Skeletal muscle satellite cell (primary cell): ENCODE data around the gene TCAIM.
A peak's percentile ranks its signal among the peaks of the same experiment; 100 is the strongest.
"Not testable (repeated sequence)": the region's sequence is repeated elsewhere in the genome, so short reads cannot be mapped to it uniquely, and the experiment has no call there.

Experiments
- H3K27me3 ChIP-seq: 2 replicates; pipeline ENCODE4 v1.7.0; 2013; ENCODE audit warnings: low read length; ENCODE audit not compliant: control insufficient read depth, insufficient read depth
- H3K36me3 ChIP-seq: 2 replicates; pipeline ENCODE4 v1.7.0; 2013; ENCODE audit warnings: mild to moderate bottlenecking, control low read depth, low read length; ENCODE audit not compliant: insufficient read depth
- H3K4me1 ChIP-seq: 2 replicates; pipeline ENCODE4 v1.7.0; 2013; ENCODE audit warnings: low read length; ENCODE audit not compliant: control insufficient read depth, insufficient read depth
- H3K4me2 ChIP-seq: 2 replicates; pipeline ENCODE4 v1.7.0; 2013; ENCODE audit warnings: mild to moderate bottlenecking, low read length
- H3K4me3 ChIP-seq: 2 replicates; pipeline ENCODE4 v1.7.0; 2013; ENCODE audit warnings: low read length
- H3K9ac ChIP-seq: 2 replicates; pipeline ENCODE4 v1.7.0; 2013; ENCODE audit warnings: mild to moderate bottlenecking, low read depth, low read length, moderate library complexity
- H3K9me3 ChIP-seq: replicated peaks from 2 replicates; pipeline ENCODE4 v1.7.0; 2013; ENCODE audit warnings: mild to moderate bottlenecking, control low read depth, low read length

TCAIM gene

GRCh38 chr3:44326019-44326418, 12.5 kb upstream of the TCAIM start:
- H3K36me3 ChIP-seq = no peaks in the 10 kb centered on the region
- H3K27me3 ChIP-seq = peaks cover 24% of the 10 kb centered on the region
- no peak overlapping the region for H3K4me2 ChIP-seq
- H3K4me1 ChIP-seq = no peaks in the 10 kb centered on the region
- no peaks in the 10 kb centered on the region for H3K9me3 ChIP-seq
- H3K9ac ChIP-seq = no peak overlapping the region
- no peak overlapping the region for H3K4me3 ChIP-seq

DNA sequence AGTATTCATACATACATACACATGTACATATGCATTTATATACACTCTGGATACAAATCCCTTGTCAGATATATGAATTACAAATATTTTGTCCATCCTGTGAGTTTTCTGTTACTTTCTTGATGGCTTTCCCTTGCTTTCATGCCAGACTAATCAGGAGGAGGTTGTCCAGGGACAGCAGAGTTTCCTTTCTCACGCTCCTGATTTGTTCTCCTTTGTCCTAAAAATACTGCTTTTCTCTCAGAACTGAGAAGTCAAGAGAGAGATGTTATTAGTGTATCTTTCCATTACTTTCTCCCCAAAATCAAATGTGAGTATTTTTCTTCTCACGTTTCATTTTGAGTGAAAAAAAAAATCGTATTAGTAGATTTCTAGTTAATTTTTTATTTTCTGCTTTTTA, 12.1 kb upstream of the TCAIM start:
- Histone ChIP-seq H3K4me1 (no peaks in the 10 kb centered on the region), H3K4me2 (no peak overlapping the region), H3K9me3 (no peaks in the 10 kb centered on the region), H3K27me3 (peaks cover 19% of the 10 kb centered on the region), H3K9ac (no peak overlapping the region), H3K4me3 (no peak overlapping the region), H3K36me3 (no peaks in the 10 kb centered on the region)

DNA sequence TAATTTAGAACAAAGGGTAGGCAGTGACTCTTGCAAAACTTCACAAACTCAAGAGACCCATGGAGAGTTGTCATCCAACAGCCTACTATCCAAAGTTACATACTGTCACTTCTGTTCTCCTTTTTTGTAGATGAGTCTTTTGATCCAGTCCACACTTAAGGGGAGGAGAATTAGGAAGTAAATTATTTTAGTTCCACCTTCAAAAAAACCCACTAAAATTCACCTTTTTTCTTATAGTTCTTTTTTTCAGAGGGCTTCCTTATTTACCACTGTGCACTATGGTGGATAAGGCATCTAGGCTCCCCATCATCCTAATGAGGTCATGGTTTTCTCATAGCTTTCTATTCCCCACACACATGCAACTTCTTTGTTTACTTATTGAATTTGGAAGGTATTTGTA, 8.6 kb upstream of the TCAIM start:
- peaks cover 32% of the 10 kb centered on the region for H3K27me3 ChIP-seq
- H3K4me3 ChIP-seq = no peak overlapping the region
- no peaks in the 10 kb centered on the region for H3K4me1 ChIP-seq
- no peaks in the 10 kb centered on the region for H3K9me3 ChIP-seq
- no peak overlapping the region for H3K9ac ChIP-seq
- no peaks in the 10 kb centered on the region for H3K36me3 ChIP-seq
- H3K4me2 ChIP-seq = no peak overlapping the region

DNA sequence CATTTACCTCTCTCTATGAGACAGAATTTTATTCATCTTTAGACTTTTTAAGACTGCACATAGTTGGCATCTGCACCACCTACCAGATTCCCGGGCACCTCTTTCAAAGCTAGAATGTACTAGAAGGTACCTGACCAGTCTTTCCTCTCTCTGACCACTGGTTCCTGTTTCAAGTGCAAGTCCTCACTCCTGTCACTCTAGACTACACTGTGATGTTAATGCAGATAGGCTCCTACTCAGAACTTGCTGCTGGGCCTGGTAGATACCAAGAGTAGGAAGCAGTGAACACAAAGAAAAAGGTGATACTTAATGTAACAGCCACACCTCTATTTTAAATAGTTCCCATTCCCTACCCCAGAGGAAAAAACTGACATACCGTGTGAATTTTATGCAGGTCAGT, 8.1 kb upstream of the TCAIM start:
- Histone ChIP-seq H3K36me3 (no peaks in the 10 kb centered on the region), H3K27me3 (peaks cover 32% of the 10 kb centered on the region), H3K4me2 (no peak overlapping the region), H3K4me3 (no peak overlapping the region), H3K9me3 (no peaks in the 10 kb centered on the region), H3K4me1 (no peaks in the 10 kb centered on the region), H3K9ac (no peak overlapping the region)

DNA sequence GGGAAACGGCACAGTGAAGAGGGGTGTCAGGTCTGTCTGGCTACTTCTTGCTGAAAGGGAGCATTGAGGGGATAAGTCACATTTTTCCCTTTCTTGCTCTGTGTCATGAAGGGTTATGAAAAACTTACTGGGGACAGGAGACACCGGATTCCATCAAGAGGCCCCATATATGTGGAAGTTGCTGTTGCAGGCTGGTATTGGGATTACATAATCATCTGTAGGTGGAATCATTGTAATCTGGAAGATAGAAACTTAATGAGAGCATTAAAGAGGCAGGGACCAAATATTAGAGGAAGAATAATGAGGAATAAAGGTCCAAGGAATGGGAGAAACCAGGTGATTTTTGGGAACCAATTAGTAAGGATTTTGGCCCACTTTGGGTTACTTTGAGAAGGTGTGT, 4.2 kb upstream of the TCAIM start:
- Histone ChIP-seq H3K4me3 (no peak overlapping the region), H3K27me3 (peaks cover 25% of the 10 kb centered on the region), H3K9me3 (no peaks in the 10 kb centered on the region), H3K9ac (no peak overlapping the region), H3K36me3 (no peaks in the 10 kb centered on the region), H3K4me2 (no peak overlapping the region), H3K4me1 (peaks cover 5% of the 10 kb centered on the region)

DNA sequence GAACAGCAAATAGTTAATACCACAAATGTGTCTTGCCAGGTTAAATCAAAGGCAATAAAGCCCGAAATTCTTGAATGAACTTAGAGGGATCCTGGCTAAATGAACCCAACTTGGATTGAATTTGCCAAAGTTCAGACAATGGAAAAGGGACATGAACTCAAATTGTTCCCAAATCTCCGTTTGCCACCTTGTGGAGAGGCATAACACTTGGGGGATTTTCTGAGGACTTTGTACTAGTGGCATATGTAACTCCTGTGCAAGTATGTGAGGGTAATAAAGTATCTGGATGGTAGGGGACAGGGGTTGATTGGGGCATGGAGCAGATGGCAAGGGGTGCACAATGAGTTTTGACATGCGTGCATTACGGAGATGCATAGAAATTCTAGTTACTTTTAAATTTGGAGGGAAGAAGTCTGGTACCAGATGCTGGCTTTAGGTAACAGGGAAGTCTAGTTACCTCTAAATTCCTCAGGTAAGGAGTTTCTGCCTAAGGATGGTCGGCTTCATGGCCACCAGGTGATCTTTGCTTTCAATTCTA, 1.2 kb upstream of the TCAIM start:
- Histone ChIP-seq H3K9me3 (no peaks in the 10 kb centered on the region), H3K27me3 (peaks cover 15% of the 10 kb centered on the region), H3K9ac (peak overlapping the region; percentile 80), H3K4me1 (peaks cover 19% of the 10 kb centered on the region), H3K4me2 (peak overlapping the region; percentile 92), H3K36me3 (no peaks in the 10 kb centered on the region), H3K4me3 (peak overlapping the region; percentile 88)

DNA sequence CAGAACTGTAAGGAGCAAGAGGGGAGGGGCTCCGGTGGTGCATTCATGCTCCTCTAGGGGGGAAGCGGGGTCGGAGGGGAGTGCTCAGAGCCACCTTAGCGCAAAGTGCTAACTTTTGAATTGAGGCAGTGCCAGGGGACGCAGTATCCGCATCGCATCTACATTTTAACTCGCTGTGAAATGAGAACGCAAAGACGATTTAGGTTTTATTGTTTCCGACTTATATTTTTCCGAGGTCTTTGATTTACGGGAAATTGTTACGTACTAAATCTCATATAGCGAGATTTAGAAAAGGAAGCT, 212 bp downstream of the TCAIM start:
- peaks cover 6% of the 10 kb centered on the region for H3K27me3 ChIP-seq
- peaks cover 21% of the 10 kb centered on the region for H3K4me1 ChIP-seq
- peak overlapping the region; percentile 80 for H3K9ac ChIP-seq
- peak overlapping the region; percentile 88 for H3K4me3 ChIP-seq
- no peaks in the 10 kb centered on the region for H3K36me3 ChIP-seq
- H3K9me3 ChIP-seq = no peaks in the 10 kb centered on the region
- H3K4me2 ChIP-seq = peak overlapping the region; percentile 92

GRCh38 chr3:44339181-44340057, 853 bp downstream of the TCAIM start:
- Histone ChIP-seq H3K36me3 (no peaks in the 10 kb centered on the region), H3K4me2 (peak overlapping the region; percentile 92), H3K27me3 (peaks cover under 1% of the 10 kb centered on the region), H3K9me3 (no peaks in the 10 kb centered on the region), H3K4me3 (peak overlapping the region; percentile 88), H3K4me1 (peaks cover 21% of the 10 kb centered on the region), H3K9ac (peak overlapping the region; percentile 80)

DNA sequence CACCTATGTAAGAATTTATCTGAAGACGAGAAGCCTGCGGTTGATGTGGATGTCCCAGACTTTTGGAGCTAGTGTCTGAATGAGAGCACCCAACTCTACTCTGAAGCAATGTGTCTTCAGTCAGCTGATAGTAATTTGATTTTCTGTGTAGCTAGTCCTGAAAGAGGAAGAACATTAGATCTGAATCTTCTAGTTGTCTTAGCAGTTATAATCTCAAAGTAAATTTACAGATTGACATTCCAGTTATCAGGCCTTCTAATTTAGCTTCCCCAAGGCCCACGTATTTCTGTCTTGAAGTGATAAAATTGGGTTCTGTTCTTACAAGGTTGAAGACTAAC, 1.5 kb downstream of the TCAIM start:
- H3K27me3 ChIP-seq = no peaks in the 10 kb centered on the region

DNA sequence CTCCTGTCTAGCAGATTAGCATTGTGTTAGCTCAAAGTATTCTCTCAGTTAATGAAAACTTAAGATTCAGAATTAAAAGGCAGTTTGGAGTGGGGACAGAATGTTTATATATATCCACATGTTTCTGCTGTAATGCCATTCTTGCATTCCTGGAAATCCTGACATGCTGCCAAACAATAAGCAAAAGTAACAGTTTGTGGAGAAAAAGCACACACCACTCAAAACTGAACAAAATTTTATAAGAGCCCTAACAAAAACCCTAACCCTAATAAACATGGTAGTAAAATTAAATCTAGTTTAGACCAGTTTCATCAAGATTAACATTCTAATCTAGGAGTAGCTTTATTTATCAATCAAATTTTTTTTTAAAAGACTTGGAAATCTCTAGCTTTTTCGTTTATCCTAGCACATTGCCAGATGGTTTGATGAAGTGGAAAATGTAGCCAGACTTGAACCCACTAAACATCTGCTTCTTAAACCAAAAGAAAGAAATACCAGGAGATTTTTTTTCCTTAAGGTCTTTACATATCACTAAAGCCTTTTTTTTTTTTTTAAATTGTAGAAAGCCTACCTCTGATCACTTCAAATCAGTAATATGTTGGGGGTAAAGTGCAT, 3.7 kb downstream of the TCAIM start:
- H3K27me3 ChIP-seq = no peaks in the 10 kb centered on the region
- peak overlapping the region; percentile 35 for H3K4me2 ChIP-seq
- H3K9ac ChIP-seq = no peak overlapping the region
- no peaks in the 10 kb centered on the region for H3K9me3 ChIP-seq
- H3K36me3 ChIP-seq = no peaks in the 10 kb centered on the region
- peaks cover 21% of the 10 kb centered on the region for H3K4me1 ChIP-seq
- H3K4me3 ChIP-seq = no peak overlapping the region

More for the DNA sequence above, 1.5 kb downstream of the TCAIM start:
- peak overlapping the region; percentile 92 for H3K4me2 ChIP-seq
- H3K4me1 ChIP-seq = peaks cover 21% of the 10 kb centered on the region
- H3K36me3 ChIP-seq = no peaks in the 10 kb centered on the region
- H3K9ac ChIP-seq = peak overlapping the region; percentile 80
- H3K9me3 ChIP-seq = no peaks in the 10 kb centered on the region
- peak overlapping the region; percentile 88 for H3K4me3 ChIP-seq

GRCh38 chr3:44343421-44343820, 4.9 kb downstream of the TCAIM start:
- no peaks in the 10 kb centered on the region for H3K9me3 ChIP-seq
- no peaks in the 10 kb centered on the region for H3K27me3 ChIP-seq
- no peak overlapping the region for H3K4me3 ChIP-seq
- no peaks in the 10 kb centered on the region for H3K36me3 ChIP-seq
- no peak overlapping the region for H3K4me2 ChIP-seq
- H3K4me1 ChIP-seq = peaks cover 17% of the 10 kb centered on the region
- no peak overlapping the region for H3K9ac ChIP-seq

GRCh38 chr3:44346590-44346989, 8.0 kb downstream of the TCAIM start:
- not testable (repeated sequence) for H3K27me3 ChIP-seq, H3K4me2 ChIP-seq, H3K9ac ChIP-seq, H3K4me1 ChIP-seq, H3K9me3 ChIP-seq, H3K36me3 ChIP-seq, H3K4me3 ChIP-seq
